WTC11 (cell line): ENCODE measurements around the gene MIEF2.

ENCODE experiments used
- CREB1 ChIP-seq: sonication (generic); formaldehyde crosslinking; IDR thresholded peaks from 2 replicates; pipeline ENCODE4 v1.8.0; 2023; ENCODE audit warnings: mild to moderate bottlenecking, missing genetic modification reagents
- CTCF ChIP-seq: fragments of 200-600 bp; IDR thresholded peaks from 2 replicates; pipeline ENCODE4 v1.8.0; 2022; ENCODE audit warnings: antibody characterized with exemption
- ELF4 ChIP-seq: sonication (generic); formaldehyde crosslinking; IDR thresholded peaks from 2 replicates; pipeline ENCODE4 v1.8.1; 2022; ENCODE audit warnings: low read depth, mild to moderate bottlenecking, moderate library complexity, missing genetic modification reagents
- ESRRA ChIP-seq: sonication (generic); formaldehyde crosslinking; IDR thresholded peaks from 2 replicates; pipeline ENCODE4 v1.8.1; 2022; ENCODE audit warnings: mild to moderate bottlenecking, missing genetic modification reagents, borderline replicate concordance
- FOXJ3 ChIP-seq: sonication (generic); formaldehyde crosslinking; IDR thresholded peaks from 2 replicates; pipeline ENCODE4 v1.9.0; 2021; ENCODE audit warnings: missing genetic modification reagents, mild to moderate bottlenecking, borderline replicate concordance
- FOXP1 ChIP-seq: sonication (generic); formaldehyde crosslinking; IDR thresholded peaks from 2 replicates; pipeline ENCODE4 v1.8.0; 2022; ENCODE audit warnings: missing genetic modification reagents, mild to moderate bottlenecking, moderate library complexity, borderline replicate concordance
- FOXP4 ChIP-seq: sonication (generic); formaldehyde crosslinking; IDR thresholded peaks from 2 replicates; pipeline ENCODE4 v1.8.0; 2022; ENCODE audit warnings: mild to moderate bottlenecking, missing genetic modification reagents
- MLX ChIP-seq: sonication (generic); formaldehyde crosslinking; IDR thresholded peaks from 2 replicates; pipeline ENCODE4 v1.8.1; 2023; ENCODE audit warnings: mild to moderate bottlenecking, missing genetic modification reagents, moderate library complexity
- NR1H2 ChIP-seq: sonication (generic); formaldehyde crosslinking; IDR thresholded peaks from 2 replicates; pipeline ENCODE4 v1.9.0; 2021; ENCODE audit warnings: mild to moderate bottlenecking, moderate library complexity, missing genetic modification reagents
- NR3C1 ChIP-seq: sonication (generic); formaldehyde crosslinking; conservative IDR thresholded peaks from 2 replicates; pipeline ENCODE4 v1.8.1; 2023; ENCODE audit warnings: low read depth, mild to moderate bottlenecking, missing genetic modification reagents
- SP1 ChIP-seq: sonication (generic); formaldehyde crosslinking; conservative IDR thresholded peaks from 2 replicates; pipeline ENCODE4 v1.8.1; 2022; ENCODE audit warnings: missing genetic modification reagents
- ZNF138 ChIP-seq: sonication (generic); formaldehyde crosslinking; conservative IDR thresholded peaks from 2 replicates; pipeline ENCODE4 v1.8.1; 2022; ENCODE audit warnings: mild to moderate bottlenecking, moderate library complexity, missing genetic modification reagents
- ZNF416 ChIP-seq: fragments of 250-450 bp; sonication (Bioruptor Pico); IDR thresholded peaks from 2 replicates; pipeline ENCODE4 v1.9.0; 2021; ENCODE audit warnings: mild to moderate bottlenecking, inconsistent platforms

DNA sequence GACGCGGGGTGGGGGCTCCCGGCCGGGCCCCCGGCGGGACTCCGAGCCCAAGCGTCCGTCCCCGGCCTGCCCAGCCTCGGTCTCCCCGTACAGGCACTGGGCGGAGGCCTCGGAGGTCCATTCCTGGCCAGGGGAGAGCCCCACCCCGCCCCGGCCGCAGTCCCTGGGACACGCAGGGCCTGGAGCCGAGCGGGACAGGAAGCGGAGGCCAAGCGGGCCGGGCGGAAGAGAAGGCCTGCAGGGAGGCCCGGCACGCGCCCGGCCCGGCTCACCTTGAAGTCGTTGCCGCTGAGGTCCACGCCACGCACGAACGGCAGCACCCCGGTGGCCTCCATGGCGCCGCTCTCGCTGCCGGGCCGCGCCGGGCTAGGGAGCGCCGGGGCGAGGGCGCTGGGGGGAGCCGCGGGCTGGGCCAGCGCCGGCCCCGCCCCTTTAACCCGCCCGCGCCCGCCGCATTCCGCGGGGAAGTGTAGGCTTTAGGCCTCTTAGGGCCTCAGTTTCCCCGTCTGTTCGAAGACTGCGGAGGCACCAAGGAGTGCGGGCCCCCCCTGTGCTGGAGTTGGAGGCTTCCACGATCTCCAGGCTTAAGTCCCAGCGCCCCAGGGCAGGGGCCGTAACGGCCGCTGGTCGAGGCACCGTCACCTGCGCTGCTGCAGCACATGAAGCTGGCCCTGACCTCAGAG, 2.0 kb upstream of the MIEF2 start, which contains the start of gene FLII:
- TF ChIP-seq ZNF416 (CRISPR knock-in tag): no peak
- no peak for TF ChIP-seq FOXJ3
- TF ChIP-seq SP1 (CRISPR knock-in tag): peak; percentile 94
- TF ChIP-seq FOXP1: peak; percentile 56; the same call in 1 of the 2 replicates
- no peak for TF ChIP-seq CTCF
- no peak for TF ChIP-seq ESRRA (CRISPR knock-in tag)
- TF ChIP-seq FOXP4 (CRISPR knock-in tag): peak; percentile 88
- no peak for TF ChIP-seq ZNF138 (CRISPR knock-in tag)
- TF ChIP-seq CREB1 (CRISPR knock-in tag): no peak
- no peak for TF ChIP-seq NR1H2 (CRISPR knock-in tag)
- TF ChIP-seq ELF4: no peak
- TF ChIP-seq MLX (CRISPR knock-in tag): no peak
- no peak for TF ChIP-seq NR3C1 (CRISPR knock-in tag)
